Measurements from ENCODE around the gene PIAS4. TPM values are rescaled to one million over a fixed set of nuclear protein-coding genes. Genes with fewer than 3 reads are reported as not detected.

The PIAS4 gene
- total and polyA plus RNA-seq, 2 of the 13 experiments (the other 11 are each of a cell fraction or from before 2014, with no cell fraction given): 9.0 to 20.1 TPM

DNA sequence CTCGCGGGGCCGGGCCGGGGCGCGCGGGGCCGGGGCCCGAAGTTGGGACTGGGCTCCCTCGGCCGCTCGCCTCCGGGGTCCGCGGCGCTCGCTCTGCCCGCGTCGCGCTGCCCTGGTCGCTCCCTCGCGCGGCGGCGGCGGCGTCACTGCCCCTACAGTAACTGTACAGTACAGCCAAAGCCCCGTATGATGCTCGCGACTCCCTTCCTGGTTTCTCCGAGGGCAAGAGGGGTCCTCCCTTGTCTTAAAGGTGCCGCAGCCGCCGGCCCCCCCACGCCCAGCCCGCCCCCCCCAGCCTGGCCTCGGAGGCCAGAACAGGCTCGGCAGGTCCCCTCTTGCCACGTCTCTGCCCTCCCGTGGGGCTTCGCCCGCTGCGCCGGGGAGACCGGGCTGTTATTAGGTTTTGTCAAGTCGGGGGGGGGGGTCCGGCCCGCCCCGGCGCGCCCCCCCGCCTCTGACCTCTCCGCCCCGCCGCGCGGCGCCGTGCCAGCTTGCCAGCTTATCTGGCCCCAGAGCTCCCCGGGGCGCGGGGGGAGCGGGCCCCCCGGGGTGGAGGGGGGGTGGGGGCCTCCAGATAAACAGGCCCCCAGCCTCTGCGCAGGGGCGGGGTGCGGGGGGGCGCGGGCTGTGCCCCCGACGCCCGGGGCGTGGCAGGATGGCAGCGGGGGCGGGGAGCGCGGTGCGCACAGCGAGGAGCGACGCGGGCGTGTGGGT, 59.3 kb downstream of the PIAS4 start, which contains the start of gene ZBTB7A (continued):
- TF ChIP-seq ZNF263 (CRISPR knock-in tag; IDR thresholded peaks at IDR 0.05) (peak; percentile 21; the same call in 1 of the 2 replicates), FOXP1 (IDR thresholded peaks at IDR 0.05) (no peak), FOXP1 (CRISPR knock-in tag; IDR thresholded peaks at IDR 0.05) (no peak), AGO2 (optimal IDR thresholded peaks at IDR 0.05; ENCODE audit: low read depth, low read length) (peak; percentile 19), POLR2G (IDR thresholded peaks at IDR 0.05; ENCODE audit: low read depth, low read length) (peak; percentile 41; the same call in 1 of the 2 replicates), NR2C2 (CRISPR knock-in tag; IDR thresholded peaks at IDR 0.05; ENCODE audit: borderline replicate concordance) (no peak), ARNT2 (CRISPR knock-in tag; IDR thresholded peaks at IDR 0.05; ENCODE audit: low read depth) (0 out of 2 replicates have a peak, but pooled peaks have one; percentile 43), PRMT3 (CRISPR knock-in tag; IDR thresholded peaks at IDR 0.05; ENCODE audit: borderline replicate concordance, low read depth) (no peak), ZNF567 (CRISPR knock-in tag; IDR thresholded peaks at IDR 0.05; ENCODE audit: borderline replicate concordance) (no peak), ZBTB34 (CRISPR knock-in tag; IDR thresholded peaks at IDR 0.05) (no peak), ZNF782 (CRISPR knock-in tag; IDR thresholded peaks at IDR 0.05; ENCODE audit: borderline replicate concordance) (no peak), MXD4 (CRISPR knock-in tag; IDR thresholded peaks at IDR 0.05) (no peak), SAFB2 (CRISPR knock-in tag; IDR thresholded peaks at IDR 0.05; ENCODE audit: borderline replicate concordance, low read depth) (0 out of 2 replicates have a peak, but pooled peaks have one; percentile 28), STAT5B (CRISPR knock-in tag; IDR thresholded peaks at IDR 0.05) (no peak), YY1 (IDR thresholded peaks at IDR 0.05; ENCODE audit: insufficient read depth, insufficient replicate concordance, low read depth, low read length) (peak; percentile 2)
- TF ChIP-seq, protein P1, sequence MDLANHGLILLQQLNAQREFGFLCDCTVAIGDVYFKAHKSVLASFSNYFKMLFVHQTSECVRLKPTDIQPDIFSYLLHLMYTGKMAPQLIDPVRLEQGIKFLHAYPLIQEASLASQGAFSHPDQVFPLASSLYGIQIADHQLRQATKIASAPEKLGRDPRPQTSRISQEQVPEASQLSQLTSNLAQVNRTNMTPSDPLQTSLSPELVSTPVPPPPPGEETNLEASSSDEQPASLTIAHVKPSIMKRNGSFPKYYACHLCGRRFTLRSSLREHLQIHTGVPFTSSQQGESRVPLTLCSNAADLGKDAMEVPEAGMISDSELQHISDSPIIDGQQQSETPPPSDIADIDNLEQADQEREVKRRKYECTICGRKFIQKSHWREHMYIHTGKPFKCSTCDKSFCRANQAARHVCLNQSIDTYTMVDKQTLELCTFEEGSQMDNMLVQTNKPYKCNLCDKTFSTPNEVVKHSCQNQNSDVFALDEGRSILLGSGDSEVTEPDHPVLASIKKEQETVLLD (CRISPR knock-in tag; IDR thresholded peaks at IDR 0.05; ENCODE audit: low read depth): peak; percentile 16; the same call in 1 of the 2 replicates

Measured in HepG2 (cell line).